Activated naive CD8-positive, alpha-beta T cell treated with anti-CD3 and anti-CD28 coated beads, Interleukin-2, amount 50 U/mL, for 24 hours (primary cell): ENCODE measurements around the gene MAP4.

Experiments
- ATAC-seq: fragments of 150-1000 bp; cut with Tn5 transposase; one replicate; pipeline ENCODE4 v1.10.0; 2021
- DNase-seq: peaks from one replicate; pipeline ENCODE4 v3.0.0; 2021
- H3K27ac Mint-ChIP-seq: one replicate; pipeline ENCODE4 v1.8.0; 2021; ENCODE audit warnings: mild to moderate bottlenecking, mixed read lengths
- H3K27me3 Mint-ChIP-seq: one replicate; pipeline ENCODE4 v1.8.0; 2021; ENCODE audit warnings: mixed read lengths
- H3K36me3 Mint-ChIP-seq: one replicate; pipeline ENCODE4 v1.8.0; 2021; ENCODE audit warnings: low read depth, mixed read lengths
- H3K4me1 Mint-ChIP-seq: one replicate; pipeline ENCODE4 v1.8.0; 2021; ENCODE audit warnings: mixed read lengths
- H3K4me3 Mint-ChIP-seq: one replicate; pipeline ENCODE4 v1.8.0; 2021; ENCODE audit warnings: mild to moderate bottlenecking, moderate library complexity, mixed read lengths
- H3K9me3 Mint-ChIP-seq: one replicate; pipeline ENCODE4 v1.8.0; 2021; ENCODE audit warnings: mixed read lengths

Gene MAP4

GRCh38 chr3:47859956-47860605, 156.1 kb downstream of the MAP4 start:
- H3K9me3 Mint-ChIP-seq: no peaks in the 10 kb centered on the region
- H3K27me3 Mint-ChIP-seq: no peaks in the 10 kb centered on the region
- H3K4me1 Mint-ChIP-seq: no peaks in the 10 kb centered on the region
- no peak for DNase-seq
- no peak overlapping the region for H3K4me3 Mint-ChIP-seq
- H3K36me3 Mint-ChIP-seq: peaks cover 4% of the 10 kb centered on the region
- no peak for ATAC-seq
- H3K27ac Mint-ChIP-seq: no peak overlapping the region

DNA sequence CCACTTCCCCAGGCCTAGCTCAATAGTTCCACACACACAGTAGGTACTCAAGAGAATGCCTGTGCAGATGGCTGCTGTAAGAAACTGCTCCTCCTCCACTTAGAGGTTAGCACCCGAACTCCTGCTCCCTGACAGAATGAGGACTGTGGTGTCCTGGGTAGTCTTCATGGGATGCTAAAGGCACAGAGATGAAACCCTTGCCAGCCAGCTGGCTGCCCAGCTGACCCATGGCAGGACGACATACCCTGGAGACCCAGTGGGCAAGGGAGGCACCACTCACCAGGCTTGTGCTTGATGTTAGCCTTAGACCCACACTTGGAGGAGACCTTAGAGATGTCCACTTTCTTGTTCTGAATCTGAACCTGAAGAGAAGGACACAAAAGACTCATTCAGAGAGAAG, 159.1 kb downstream of the MAP4 start:
- peaks cover 4% of the 10 kb centered on the region for H3K36me3 Mint-ChIP-seq
- no peaks in the 10 kb centered on the region for H3K9me3 Mint-ChIP-seq
- no peak overlapping the region for H3K27ac Mint-ChIP-seq

GRCh38 chr3:47856669-47857068, 159.5 kb downstream of the MAP4 start:
- no peak for DNase-seq

More for the DNA sequence above, 159.1 kb downstream of the MAP4 start:
- Mint-ChIP-seq H3K27me3 (no peaks in the 10 kb centered on the region), H3K4me3 (no peak overlapping the region), H3K4me1 (no peaks in the 10 kb centered on the region)
- ATAC-seq: no peak
- DNase-seq: no peak

GRCh38 chr3:47855461-47856383, 160.5 kb downstream of the MAP4 start:
- H3K4me3 Mint-ChIP-seq: no peak overlapping the region
- H3K27me3 Mint-ChIP-seq: no peaks in the 10 kb centered on the region
- no peak for DNase-seq
- no peak for ATAC-seq
- no peaks in the 10 kb centered on the region for H3K9me3 Mint-ChIP-seq
- no peaks in the 10 kb centered on the region for H3K4me1 Mint-ChIP-seq
- H3K27ac Mint-ChIP-seq: no peak overlapping the region
- peaks cover 5% of the 10 kb centered on the region for H3K36me3 Mint-ChIP-seq

More at GRCh38 chr3:47856669-47857068, 159.5 kb downstream of the MAP4 start:
- ATAC-seq: no peak
- H3K4me1 Mint-ChIP-seq: no peaks in the 10 kb centered on the region
- no peaks in the 10 kb centered on the region for H3K27me3 Mint-ChIP-seq
- H3K4me3 Mint-ChIP-seq: no peak overlapping the region
- H3K27ac Mint-ChIP-seq: no peak overlapping the region
- H3K9me3 Mint-ChIP-seq: no peaks in the 10 kb centered on the region
- peaks cover 5% of the 10 kb centered on the region for H3K36me3 Mint-ChIP-seq

- Mint-ChIP-seq H3K4me1 (no peaks in the 10 kb centered on the region), H3K9me3 (no peaks in the 10 kb centered on the region), H3K27me3 (no peaks in the 10 kb centered on the region), H3K4me3 (no peak overlapping the region), H3K36me3 (peaks cover 9% of the 10 kb centered on the region), H3K27ac (no peak overlapping the region)
- DNase-seq (no peak), ATAC-seq (no peak)
Observed at GRCh38 chr3:47854720-47855455, 161.3 kb downstream of the MAP4 start.

- no peak for DNase-seq
- Mint-ChIP-seq H3K27me3 (no peaks in the 10 kb centered on the region), H3K36me3 (peaks cover 12% of the 10 kb centered on the region), H3K4me1 (no peaks in the 10 kb centered on the region), H3K9me3 (no peaks in the 10 kb centered on the region), H3K27ac (no peak overlapping the region), H3K4me3 (no peak overlapping the region)
- ATAC-seq: no peak
Observed at GRCh38 chr3:47854267-47854666, 161.9 kb downstream of the MAP4 start.

DNA sequence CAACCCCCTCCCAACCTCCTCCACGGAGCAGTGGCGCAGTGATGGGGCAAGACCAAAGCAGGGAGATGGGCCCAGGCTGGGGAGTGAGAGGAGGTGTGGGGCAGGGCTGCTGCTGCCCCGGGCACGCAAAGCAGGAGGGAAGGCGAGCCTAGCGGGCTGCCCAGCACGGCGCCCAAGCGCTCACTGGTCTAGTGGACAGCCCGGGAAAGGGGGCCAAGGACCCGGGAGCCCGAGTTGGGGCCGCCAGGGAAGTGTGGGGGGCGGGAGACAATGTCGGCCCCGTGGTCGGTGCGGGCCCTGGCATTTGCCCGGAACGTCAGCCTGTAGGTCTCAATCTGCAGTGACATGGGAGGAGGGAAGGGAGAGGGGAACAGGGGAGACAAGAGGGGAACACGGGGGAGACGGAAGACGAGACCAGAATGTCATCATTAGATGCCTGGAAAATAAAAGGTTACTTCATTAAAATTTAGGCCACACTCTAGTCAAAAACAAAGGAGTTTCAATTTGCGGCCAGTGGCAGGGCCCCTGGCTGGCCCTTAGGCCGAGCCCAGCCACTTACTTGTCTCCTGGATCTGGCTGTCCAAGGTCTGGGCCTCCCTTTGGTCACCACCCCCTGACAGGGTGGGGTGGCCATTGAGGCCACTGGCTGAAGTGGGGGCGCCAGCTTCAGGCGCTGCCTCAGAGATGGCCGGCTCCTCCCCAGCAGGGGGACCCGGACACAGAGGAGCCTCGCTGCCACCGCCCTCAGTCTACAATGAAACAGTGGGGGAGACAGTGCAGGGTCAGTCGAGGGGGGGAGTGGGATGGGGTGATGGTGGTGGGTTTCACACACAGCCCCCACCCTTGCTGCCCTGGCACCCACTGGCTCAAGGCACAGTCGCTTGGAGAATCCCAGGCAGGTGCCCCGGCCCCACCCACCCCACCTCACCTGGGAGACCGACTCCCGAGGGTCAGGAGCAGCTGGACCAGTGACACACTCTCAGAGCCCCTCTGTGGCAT, 163.3 kb downstream of the MAP4 start:
- ATAC-seq (no peak), DNase-seq (no peak)
- Mint-ChIP-seq H3K4me1 (no peaks in the 10 kb centered on the region), H3K27ac (no peak overlapping the region), H3K4me3 (no peak overlapping the region), H3K36me3 (peaks cover 16% of the 10 kb centered on the region), H3K27me3 (no peaks in the 10 kb centered on the region), H3K9me3 (no peaks in the 10 kb centered on the region)

DNA sequence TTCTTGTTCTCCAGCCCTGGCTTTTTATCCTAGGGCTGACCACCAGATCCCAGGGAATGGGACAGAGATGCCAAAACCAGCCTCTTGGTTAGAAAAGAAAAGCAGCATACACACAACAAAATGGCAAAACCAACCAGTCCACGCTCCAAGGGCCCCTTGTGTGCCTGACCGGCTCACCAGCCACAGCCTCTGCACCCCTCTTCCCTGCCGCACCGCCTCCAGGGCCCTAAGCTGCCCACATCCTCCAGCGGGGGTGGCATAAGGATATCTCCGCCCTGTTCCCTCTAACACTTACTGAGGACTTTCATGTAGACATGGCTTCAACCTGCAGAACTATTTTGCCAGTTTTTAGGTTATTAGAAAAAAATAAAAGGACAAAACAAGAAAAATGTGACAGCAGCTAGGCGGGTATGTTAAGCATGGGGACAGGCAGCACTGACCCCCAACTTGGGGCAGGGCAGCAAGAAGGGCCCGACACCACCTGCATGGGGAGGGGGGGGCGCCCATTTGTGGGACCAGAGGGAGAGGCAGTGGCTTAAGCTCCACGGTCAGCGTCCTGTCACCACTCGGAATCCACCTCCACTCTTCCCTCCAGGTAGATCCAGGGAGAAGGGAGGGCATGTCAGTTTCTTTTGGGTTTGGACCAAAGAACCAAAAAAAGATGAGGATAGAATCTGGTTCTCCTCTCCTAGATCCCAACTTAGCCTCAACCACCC, 164.2 kb downstream of the MAP4 start:
- Mint-ChIP-seq H3K27me3 (no peaks in the 10 kb centered on the region), H3K36me3 (peaks cover 16% of the 10 kb centered on the region), H3K4me1 (no peaks in the 10 kb centered on the region), H3K4me3 (no peak overlapping the region), H3K27ac (no peak overlapping the region), H3K9me3 (no peaks in the 10 kb centered on the region)
- DNase-seq: no peak
- ATAC-seq: no peak

DNA sequence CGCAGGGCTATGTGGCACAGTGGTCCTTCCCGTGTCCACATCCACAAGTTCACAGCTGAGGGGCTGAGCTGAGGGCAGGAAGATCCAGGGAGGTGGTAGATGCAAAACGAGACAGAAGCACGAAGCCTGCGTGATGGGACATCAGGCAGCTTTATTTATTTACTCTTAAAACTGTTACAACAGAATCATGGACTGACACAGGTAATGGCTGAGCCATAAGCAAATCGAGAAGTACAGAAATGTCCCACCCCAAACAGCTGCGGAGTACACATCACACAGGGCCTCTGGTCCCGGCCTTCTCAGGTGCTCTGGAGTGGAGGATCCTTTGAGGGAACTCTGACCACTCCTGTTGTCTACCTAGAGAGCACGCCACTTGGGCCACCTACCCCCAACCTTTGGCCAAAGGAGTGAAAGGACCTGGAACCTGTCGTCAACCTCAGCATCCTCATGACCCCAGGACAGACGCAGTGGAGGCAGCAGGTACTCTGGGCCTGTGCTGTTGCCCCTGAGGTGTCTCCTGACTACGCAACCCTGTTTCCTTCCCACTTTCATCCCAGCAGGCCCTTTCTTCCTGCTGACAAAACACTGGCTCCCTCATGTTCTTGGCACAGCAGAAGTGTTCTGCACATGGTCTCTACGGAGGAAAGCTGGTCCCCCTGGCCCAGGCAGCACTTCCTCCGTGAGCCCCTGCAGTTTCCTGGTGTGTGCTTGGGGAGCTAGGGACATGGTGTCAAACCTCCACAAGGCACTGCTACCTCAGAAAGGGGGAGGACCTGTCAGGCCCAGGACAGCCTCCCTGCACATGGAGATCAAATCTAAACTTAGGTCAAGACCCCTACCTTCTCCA, 165.4 kb downstream of the MAP4 start:
- H3K36me3 Mint-ChIP-seq: peaks cover 22% of the 10 kb centered on the region
- no peaks in the 10 kb centered on the region for H3K4me1 Mint-ChIP-seq
- no peaks in the 10 kb centered on the region for H3K27me3 Mint-ChIP-seq
- no peak for ATAC-seq
- H3K9me3 Mint-ChIP-seq: no peaks in the 10 kb centered on the region
- no peak for DNase-seq
- H3K27ac Mint-ChIP-seq: no peak overlapping the region
- H3K4me3 Mint-ChIP-seq: no peak overlapping the region

GRCh38 chr3:47849699-47850563, 166.3 kb downstream of the MAP4 start:
- H3K4me3 Mint-ChIP-seq: no peak overlapping the region
- no peaks in the 10 kb centered on the region for H3K27me3 Mint-ChIP-seq
- H3K9me3 Mint-ChIP-seq: no peaks in the 10 kb centered on the region
- no peaks in the 10 kb centered on the region for H3K4me1 Mint-ChIP-seq
- DNase-seq (no peak), ATAC-seq (no peak)
- peak overlapping the region; percentile 31 for H3K27ac Mint-ChIP-seq
- H3K36me3 Mint-ChIP-seq: peaks cover 22% of the 10 kb centered on the region

DNA sequence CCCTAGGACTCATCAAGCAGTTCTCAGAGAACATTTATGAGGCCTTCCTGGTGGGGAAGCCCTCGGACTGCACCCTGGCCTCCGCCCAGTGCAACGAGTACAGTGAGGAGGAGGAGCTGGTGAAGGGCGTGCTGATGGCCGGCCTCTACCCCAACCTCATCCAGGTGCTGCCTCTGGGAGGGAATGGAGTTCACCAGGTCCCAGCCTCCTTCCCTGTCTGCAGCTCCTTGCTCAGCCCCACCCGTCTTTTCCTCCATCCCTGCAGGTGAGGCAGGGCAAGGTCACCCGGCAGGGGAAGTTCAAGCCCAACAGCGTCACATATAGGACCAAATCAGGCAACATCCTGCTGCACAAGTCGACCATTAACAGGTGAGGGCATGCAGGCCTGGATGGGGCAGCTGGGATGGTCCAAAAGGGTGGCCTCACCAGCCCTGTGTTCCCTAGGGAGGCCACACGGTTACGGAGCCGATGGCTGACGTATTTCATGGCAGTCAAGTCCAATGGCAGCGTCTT, 167.0 kb downstream of the MAP4 start:
- DNase-seq (no peak), ATAC-seq (no peak)
- H3K36me3 Mint-ChIP-seq: peaks cover 26% of the 10 kb centered on the region
- H3K4me1 Mint-ChIP-seq: no peaks in the 10 kb centered on the region
- no peak overlapping the region for H3K27ac Mint-ChIP-seq
- H3K9me3 Mint-ChIP-seq: no peaks in the 10 kb centered on the region
- no peak overlapping the region for H3K4me3 Mint-ChIP-seq
- no peaks in the 10 kb centered on the region for H3K27me3 Mint-ChIP-seq

- no peak overlapping the region for H3K4me3 Mint-ChIP-seq
- peaks cover 30% of the 10 kb centered on the region for H3K36me3 Mint-ChIP-seq
- no peak overlapping the region for H3K27ac Mint-ChIP-seq
- H3K9me3 Mint-ChIP-seq: no peaks in the 10 kb centered on the region
- ATAC-seq: no peak
- H3K27me3 Mint-ChIP-seq: no peaks in the 10 kb centered on the region
- DNase-seq: no peak
- no peaks in the 10 kb centered on the region for H3K4me1 Mint-ChIP-seq
Observed at GRCh38 chr3:47848599-47849117, 167.6 kb downstream of the MAP4 start.
